HG03135 (cell line): ENCODE results near the gene RALY.

Source experiments
- ATAC-seq: cut with Tn5 transposase; IDR thresholded peaks from one replicate; pipeline ENCODE4 v1.9.1; 2021; ENCODE audit warnings: mild to moderate bottlenecking, moderate library complexity; ENCODE audit not compliant: unreplicated experiment

RALY gene

DNA sequence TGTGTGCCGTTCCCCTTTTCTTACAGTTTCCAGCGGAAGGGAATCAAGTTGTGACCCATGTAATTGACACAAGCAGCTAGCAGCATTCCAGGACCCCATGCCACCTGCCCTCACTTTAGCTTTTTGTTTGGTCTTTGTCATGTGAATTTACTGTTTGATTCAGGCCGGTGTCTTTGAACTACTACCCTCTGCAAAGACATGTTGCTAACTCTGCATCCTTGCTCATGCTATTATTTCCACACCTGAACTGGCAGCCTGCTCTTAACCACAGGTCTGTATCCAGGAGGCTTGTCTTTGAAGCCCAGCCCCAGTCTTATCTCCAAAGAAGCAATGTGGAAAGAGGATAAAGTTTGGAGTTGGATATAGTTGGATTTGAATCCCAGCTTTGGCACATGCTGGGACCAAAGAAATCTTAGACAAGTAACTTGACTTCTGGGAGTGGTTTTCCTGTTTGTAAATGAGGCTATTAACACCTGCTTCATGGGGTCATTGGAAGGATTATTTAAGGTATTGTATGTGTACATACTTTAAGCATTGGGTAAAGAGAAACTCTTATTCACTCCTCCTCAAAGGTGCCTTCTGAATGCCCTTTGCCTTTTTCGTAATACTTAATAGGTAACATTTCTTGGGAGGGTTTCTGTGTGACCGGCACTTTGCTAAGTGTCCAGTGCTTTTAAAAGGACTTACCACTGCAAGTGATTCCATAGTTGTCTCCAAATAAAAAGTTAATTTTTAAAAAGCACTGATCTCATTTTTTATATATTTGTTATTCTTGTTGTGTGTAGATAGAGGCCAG lies 52.4 kb downstream of the RALY start:
- no peak for ATAC-seq

DNA sequence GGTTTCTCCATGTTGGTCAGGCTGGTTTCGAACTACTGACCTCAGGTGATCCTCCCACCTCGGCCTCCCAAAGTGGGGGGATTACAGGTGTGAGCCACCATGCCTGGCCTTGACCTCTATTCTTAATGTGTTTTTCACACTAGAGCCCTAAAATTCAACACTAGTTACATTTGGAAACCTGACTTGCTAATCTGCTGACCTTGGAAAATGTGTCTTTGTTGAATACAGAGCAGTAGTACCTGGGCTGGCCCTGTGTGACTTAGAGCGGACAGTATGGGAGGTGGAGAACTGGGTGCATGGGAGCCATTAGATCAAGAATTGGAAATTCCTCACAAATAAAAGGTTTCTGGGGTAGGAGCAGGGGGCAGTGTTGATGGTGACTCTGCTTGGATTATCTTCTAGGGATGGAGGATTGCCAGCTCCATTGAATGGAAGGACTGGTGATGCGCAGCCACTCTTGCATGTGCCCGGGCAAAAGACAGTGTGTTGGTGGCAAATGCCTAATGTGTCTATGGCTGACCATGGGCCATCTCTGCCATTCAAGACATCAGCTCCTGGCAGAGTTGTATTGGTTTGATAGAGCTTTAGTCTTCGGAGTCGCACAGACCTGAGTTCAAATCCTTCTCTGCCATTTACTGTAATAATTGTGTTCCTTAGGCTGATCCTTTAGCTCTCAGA lies 53.4 kb downstream of the RALY start:
- no peak for ATAC-seq

DNA sequence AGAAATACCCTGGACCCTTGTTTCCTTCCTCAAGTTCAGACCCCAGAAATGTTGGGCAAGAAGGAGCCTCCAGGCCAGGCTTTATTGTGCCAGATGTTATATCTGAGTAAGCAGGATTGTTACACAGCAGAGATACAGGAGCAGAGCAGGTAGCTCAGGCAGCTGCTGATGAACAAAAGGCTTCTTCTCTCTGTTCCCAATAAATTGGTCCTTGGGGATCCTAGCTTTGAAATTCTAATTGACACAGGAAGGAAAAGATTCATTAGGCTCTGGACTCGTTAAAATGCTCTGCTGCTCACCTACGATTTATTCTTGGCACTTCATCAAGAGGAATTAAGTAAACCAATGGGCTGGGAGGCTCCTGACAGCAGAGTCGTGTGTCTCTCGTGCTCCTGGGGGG lies 54.2 kb downstream of the RALY start:
- ATAC-seq: no peak

DNA sequence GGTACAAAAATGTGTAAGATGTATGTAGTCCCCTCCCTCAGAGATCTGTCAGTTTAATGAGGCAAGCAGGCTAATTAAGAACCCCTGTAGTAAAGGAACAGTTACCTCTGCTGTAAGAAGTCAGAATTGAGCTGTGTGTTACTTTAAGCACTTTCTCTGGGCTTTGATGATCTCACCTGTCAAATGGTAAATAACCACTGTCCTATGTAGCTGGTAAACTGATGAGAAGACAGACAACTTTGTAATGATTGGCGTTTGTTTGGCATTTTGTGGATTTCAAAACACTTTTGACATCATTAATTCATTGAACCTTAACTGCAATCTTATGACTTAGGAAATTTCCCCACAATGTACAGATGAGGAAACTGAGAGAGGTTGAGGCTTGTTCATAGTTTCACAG lies 55.7 kb downstream of the RALY start:
- no peak for ATAC-seq

DNA sequence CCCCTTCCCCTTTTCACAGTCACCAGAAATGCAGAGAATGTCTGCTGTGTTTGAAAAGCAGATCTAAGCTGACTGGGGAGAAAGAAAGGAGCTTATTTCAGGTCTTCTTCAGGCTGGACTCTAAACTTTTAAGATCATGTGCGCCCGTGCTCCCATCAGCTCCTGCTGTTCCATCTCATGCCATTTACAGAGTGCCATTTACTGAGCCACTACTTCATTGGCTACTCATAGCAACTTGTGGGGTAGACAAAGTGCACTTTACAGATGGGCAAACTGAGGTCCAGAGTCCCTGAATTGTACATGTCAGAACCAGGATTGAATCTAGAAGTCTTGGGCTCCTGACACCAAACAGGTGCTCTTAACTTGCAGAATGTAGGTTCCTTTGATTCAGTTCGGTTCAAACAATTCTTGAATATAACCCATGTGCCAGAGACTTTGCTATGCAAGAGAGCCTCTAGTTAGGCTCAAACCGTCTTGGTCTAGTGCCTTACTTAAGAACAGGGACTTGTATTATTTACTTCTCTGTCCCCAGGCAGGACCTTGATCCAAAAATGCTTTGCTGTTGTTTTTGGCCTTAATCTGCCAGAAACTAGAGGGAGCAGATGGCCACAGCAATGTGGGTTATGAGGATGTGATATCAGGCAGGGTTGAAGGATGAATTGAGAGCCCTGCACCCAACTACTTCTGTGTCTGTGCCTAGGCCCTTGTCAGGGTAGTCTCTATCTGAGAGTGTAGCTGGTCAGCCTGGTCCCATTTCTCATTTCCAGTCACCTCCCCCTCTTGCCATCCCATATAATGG lies 56.4 kb downstream of the RALY start:
- ATAC-seq: no peak

DNA sequence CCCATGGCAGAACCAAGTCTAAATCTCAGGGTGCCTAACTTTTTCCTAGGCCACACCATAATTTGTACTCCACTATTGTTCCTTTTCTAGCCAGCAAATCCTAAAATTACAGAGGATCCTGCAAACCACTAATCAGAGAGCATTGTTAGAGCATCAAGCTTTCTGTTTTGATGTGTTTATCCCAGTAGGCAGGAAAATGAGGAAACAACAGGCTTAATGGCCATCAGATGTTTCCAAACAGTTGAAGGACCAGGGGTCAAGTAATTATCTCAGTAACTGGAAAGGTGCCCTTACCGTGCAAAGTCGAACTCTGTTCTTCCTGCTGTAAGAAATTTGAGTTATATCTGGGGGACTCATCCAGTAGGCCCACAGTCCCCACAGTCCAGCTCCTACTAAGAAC lies 58.7 kb downstream of the RALY start:
- ATAC-seq: no peak

DNA sequence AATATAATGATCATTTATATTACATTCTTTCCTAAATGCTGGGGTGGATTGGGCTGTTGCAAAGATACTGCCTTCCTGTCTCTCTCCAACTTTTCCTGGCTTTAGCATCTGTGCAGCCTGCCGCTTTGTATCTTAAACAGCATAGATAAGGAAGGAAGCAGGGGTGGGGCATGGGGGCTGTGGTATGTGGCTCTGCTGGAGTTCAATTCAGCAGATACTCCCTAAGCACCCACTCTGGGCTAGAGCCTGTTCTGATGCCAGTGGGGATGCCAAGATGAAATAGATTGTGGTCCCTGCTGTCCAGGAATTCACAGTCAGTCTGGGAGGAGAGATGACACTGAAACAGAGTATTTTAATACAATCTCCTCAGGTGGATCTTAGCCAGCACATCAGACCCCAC lies 61.6 kb downstream of the RALY start:
- ATAC-seq: no peak

DNA sequence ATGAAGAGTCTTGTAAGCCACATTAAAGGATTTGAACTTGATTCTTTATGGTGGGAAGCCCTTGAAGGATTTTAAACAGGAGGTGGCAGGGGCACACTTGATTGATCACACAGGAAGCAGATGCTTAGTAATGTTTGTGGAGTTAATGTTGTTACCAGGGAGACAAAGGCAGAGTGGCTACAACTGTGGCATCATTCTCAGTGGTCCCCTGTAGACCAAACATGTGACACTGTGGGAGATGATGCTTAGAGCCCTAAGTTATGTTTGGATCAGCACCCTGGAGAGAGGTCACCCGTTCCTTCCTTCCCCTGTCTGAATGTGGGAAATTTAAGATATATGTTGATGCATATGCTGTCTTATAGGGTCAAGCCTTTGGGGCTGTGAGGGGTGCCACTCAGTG lies 65.1 kb downstream of the RALY start:
- no peak for ATAC-seq

DNA sequence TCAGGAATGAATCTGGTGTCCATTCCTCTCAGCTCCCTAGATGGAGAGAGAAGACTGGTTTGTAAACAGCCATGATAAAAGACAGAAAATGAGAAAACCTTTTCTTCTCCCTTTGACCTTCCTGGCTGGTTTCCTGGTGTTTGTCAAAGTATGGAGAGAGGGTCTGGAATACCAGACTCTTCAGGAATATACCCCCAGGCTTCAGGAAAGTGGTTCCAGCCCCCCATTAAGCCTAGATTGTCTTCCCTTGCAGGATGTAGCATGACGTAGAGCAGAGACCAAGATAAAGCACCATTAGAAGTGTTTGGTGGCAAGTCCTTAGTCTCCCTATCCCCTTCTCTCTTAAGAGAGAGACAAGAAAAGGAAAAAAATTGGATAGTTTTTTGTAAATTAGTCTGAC lies 67.3 kb downstream of the RALY start:
- ATAC-seq: no peak

DNA sequence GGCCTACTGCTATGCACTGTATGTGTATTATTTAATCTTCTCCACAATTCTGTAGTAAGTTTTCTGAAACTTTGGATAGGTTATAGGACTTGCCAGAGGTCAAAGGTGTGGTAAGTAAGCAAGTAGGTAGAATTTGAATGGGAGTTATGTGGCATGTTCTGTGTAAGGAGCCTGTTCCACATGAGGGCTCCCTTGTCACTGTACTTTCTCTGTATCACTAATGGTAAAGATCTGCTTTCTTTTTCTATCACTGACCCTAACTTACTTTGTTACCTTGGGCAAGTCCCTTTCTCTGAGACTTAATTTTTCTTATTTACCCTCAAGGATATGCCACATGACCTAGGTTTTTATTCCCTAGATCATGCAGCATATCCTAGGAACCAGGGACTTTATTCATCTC lies 68.0 kb downstream of the RALY start:
- no peak for ATAC-seq

DNA sequence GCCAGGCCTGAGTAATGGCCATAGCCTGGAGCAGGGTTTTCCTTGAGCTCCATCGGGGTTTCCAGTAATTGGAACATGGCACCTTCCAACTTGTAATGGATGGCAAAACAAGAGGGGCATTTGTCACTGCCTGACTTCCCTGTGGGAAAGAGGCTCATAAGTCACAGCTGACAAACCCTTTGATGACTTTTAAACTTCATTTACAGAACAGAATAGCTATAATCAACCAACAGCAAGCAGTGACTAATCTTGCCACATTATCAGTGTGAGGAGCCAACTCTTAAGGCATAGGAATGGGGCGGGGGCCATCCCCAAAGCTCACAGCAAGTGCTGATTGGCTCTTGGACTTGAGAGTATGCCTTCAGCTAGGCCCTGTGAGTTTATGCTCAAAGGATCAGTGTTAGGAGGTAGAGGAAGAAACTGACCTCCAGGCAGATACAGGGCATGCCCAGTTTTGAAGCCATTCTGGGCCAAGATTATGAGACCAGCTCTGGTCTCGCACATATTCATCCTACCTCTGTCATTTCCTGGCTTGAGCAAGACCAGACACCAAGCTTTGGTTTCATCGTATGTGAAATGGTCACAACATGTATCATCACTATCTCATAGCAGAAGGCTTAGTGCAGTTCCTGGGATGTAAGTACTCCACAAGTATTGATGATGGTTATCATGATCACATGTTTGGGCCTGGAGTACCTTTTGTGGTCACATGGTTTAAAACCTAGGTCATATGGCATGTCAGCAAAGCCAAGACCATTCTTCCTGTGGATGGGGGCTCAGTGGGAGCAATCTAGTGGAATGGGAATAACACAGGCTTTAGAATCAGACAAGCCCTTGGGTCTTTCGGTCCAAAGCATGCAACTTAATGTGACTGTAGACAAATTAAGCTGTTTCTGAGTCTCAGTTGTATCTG lies 69.1 kb downstream of the RALY start:
- ATAC-seq: no peak

DNA sequence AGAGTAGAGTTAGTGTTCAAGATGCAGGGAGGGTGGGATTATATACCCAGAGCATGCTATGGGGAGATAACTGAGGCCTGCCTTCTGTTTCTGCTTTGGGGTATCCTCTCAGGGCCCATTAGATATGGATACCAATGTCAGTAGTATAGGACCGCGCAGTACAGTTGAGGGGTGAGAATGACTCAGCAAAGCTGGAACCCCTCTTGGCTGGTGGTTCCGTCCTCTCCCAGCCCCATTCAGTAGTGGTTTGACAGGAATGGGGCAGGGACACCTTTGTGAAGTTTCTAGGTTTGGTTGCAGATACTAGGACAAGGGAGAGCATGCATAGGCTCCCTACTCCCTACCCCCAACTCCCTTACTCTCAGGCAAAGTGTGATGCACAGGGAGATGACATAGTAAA lies 70.6 kb downstream of the RALY start:
- no peak for ATAC-seq

DNA sequence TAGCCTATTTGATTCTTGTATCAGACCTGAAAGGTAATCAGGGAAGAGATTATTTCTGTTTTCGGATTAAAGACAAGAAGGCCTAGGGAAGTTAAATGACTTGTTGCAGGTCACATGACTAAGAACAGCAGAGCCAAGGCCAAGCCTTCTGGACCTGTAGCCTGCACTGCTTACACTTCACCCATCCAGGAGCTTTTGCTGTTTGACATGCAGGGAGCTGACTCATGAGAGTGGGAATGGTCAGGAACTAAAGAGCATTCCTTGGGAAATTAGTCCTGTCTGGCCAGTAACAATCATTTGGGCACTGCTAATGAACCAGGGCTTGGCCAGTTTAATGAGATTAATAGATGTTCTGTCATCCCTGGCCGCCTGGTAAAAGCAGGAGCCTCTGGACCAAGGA lies 71.5 kb downstream of the RALY start:
- no peak for ATAC-seq

DNA sequence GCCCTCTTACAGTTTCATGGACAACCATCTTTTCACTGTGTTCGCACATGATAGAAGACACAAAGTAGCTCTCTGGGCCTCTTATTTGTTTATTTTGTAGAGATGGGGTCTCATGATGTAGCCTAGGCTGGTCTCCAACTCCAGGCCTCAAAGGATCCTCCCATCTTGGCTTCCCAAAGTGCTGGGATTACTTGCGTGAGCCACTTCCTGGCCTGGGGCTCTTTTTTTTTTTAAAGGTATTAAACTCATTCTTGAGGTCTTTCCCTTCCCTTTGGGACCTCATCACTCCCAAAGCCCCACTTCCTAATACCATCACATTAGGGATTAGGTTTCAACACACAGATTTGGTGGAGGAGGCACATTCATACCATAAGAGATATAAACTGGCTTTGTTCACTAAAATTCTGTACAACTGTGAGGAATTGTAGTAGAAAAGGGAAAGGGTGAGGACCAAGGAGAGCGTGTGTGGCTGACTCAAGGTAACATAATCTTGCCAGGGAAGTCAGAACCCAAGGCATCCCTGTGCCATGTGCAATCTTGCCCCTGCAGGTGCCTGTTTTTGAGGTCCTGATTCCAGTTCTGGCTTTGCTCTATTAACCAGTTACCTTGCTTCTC lies 72.9 kb downstream of the RALY start:
- ATAC-seq: no peak

DNA sequence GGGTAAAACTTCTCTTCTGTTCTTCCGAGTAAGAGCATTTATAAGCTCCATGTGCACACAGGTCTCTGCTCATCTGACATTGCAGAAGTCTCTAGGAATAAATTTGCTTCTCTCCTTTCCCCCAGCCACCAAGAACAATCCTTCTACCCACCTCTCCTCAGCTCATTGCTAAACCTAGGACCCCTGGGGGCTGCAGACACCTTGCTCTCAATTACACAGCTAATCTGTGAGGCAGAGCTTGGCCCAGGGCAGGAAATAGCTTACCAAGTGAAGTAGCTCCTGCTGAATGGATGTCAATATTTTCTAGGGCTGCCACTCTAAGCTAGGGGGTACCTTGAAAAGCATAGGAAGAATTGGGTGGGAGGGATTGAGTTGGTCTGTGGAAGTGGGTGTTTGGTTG lies 74.3 kb downstream of the RALY start:
- ATAC-seq: no peak

DNA sequence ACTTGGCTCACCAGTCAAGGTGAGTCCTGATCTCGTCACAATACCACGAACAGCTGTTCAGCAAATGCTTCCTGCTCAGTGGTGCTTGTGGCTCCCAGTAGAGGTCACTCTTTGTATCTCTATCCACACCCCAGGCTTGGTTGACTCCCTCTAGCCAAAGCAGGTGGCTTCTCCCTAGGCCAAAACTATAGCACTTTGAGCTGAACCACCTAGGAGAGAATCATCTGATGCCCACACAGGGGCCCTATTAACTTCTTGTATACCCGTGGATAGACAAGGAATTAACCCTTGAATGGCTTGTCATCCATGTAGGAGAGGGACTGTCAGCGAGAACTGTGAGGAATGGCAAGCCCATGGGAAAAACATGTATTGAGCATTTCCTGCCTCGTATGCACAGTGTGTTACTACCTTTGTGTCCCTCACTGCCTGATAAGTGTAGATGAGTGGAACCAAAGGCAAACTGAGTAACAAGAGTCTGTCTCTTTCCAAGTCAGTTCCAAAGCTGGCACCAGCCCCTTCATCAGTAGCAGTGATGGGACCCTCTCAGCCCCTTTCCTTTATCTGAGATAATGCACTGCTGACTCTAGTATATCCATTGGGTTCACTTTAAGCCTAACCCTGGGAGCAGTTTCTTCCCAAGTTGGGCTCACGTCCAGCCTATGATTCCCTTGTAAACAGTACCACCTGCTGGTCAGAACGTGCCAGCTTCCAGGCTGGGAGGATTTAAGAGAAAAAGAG lies 75.8 kb downstream of the RALY start:
- no peak for ATAC-seq

DNA sequence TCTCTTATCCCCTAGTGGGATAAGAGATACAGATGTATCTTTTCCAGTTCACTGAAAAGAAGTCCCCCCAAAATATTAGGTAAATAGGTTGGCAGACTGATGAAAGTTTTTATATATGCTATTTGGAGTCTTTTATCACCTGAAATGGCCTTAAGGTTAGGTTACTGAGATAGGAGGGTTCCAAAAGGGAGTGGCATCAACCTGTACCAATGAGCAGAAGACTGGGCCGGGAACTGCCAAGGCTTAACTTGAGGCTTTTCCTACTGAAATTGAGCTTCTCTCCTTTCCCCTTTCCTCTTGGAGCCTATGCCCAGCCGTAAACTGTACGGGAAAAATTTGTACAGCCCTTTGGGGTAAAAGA lies 76.3 kb downstream of the RALY start:
- no peak for ATAC-seq

DNA sequence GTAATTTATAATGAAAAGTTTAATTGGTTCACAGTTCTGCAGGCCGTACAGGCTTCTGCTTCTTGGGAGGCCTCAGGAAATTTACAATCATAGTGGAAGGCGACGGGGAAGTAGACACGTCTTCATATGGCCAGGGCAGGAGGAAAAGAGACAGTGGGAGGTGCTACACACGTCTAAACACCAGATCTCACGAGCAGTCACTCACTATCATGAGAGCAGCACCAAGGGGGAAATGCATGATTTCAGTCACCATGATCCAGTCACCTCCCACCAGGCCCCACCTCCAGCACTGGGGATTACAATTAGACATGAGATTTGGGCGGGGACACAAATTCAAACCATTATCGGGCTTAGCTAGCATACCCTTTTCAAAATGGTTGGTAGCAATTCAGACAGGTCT lies 77.1 kb downstream of the RALY start:
- ATAC-seq: no peak

DNA sequence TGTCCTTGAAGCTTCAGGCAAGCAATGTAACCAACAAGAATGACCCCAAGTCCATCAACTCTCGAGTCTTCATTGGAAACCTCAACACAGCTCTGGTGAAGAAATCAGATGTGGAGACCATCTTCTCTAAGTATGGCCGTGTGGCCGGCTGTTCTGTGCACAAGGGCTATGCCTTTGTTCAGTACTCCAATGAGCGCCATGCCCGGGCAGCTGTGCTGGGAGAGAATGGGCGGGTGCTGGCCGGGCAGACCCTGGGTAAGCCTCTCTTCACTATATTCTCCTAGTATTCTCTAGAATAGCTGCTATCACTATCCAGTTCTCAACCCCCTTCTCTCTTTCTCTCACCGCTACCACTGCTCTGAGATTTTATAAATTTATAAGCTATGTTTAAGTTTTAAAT lies 78.4 kb downstream of the RALY start:
- no peak for ATAC-seq

DNA sequence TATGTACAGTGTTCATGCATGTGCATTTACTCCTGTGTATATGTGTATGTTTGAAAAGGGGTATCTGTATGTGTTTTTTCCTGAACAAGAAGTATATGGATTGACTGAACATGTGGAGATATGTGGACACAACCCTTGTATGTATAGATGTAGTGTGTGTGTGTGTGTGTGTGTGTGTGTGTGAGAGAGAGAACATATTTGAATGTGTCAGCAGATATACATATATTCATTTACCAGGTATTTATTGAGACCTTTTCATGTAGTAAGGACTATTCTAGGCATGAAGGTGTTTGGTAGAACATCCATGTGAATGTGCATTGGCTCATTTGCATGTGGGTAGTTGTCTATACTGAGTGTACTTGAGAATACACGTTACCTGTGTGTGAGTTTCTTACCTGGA lies 79.1 kb downstream of the RALY start:
- no peak for ATAC-seq
